Measurements from ENCODE around the gene LILRB4.
"Not testable (repeated sequence)": the region's sequence is repeated elsewhere in the genome, so short reads cannot be mapped to it uniquely, and the experiment has no call there.

Gene LILRB4

GRCh38 chr19:54630782-54631181 lies 32.0 kb upstream of the LILRB4 start:
- Histone ChIP-seq H3K36me3 (ENCODE audit: control insufficient read depth in 2 of 2, insufficient read depth in 2 of 2, low read length in 2 of 2) (no peaks in the 10 kb centered on the region), H3K27ac (ENCODE audit: low read length) (no peak overlapping the region), H3K4me1 (ENCODE audit: control insufficient read depth, insufficient read depth, low read length) (no peaks in the 10 kb centered on the region), H3K4me3 (ENCODE audit: low read length in 2 of 2) (no peak overlapping the region), H3K9me3 (ENCODE audit: control insufficient read depth in 2 of 2, low read length in 2 of 2) (peaks cover 3 to 6% of the 10 kb centered on the region in 2 donors), H3K9ac (ENCODE audit: low read length in 2 of 2) (no peak overlapping the region), H3K27me3 (ENCODE audit: control insufficient read depth in 1 of 2, insufficient read depth in 2 of 2, low read length in 2 of 2) (peaks cover 0 to 4% of the 10 kb centered on the region in 2 donors)

- not testable (repeated sequence) for H3K4me1 ChIP-seq (ENCODE audit: control insufficient read depth, insufficient read depth, low read length); H3K36me3 ChIP-seq (ENCODE audit: control insufficient read depth in 2 of 2, insufficient read depth in 2 of 2, low read length in 2 of 2); H3K9ac ChIP-seq (ENCODE audit: low read length in 2 of 2); H3K27ac ChIP-seq (ENCODE audit: low read length); H3K4me3 ChIP-seq (ENCODE audit: low read length in 2 of 2); H3K27me3 ChIP-seq (ENCODE audit: control insufficient read depth in 1 of 2, insufficient read depth in 2 of 2, low read length in 2 of 2); H3K9me3 ChIP-seq (ENCODE audit: control insufficient read depth in 2 of 2, low read length in 2 of 2)
Observed at GRCh38 chr19:54631489-54632337, 31.1 kb upstream of the LILRB4 start.

GRCh38 chr19:54632517-54632916 lies 30.3 kb upstream of the LILRB4 start:
- H3K9me3 ChIP-seq (ENCODE audit: control insufficient read depth in 2 of 2, low read length in 2 of 2); H3K27ac ChIP-seq (ENCODE audit: low read length); H3K4me1 ChIP-seq (ENCODE audit: control insufficient read depth, insufficient read depth, low read length); H3K36me3 ChIP-seq (ENCODE audit: control insufficient read depth in 2 of 2, insufficient read depth in 2 of 2, low read length in 2 of 2); H3K9ac ChIP-seq (ENCODE audit: low read length in 2 of 2); H3K27me3 ChIP-seq (ENCODE audit: control insufficient read depth in 1 of 2, insufficient read depth in 2 of 2, low read length in 2 of 2); H3K4me3 ChIP-seq (ENCODE audit: low read length in 2 of 2): not testable (repeated sequence)

DNA sequence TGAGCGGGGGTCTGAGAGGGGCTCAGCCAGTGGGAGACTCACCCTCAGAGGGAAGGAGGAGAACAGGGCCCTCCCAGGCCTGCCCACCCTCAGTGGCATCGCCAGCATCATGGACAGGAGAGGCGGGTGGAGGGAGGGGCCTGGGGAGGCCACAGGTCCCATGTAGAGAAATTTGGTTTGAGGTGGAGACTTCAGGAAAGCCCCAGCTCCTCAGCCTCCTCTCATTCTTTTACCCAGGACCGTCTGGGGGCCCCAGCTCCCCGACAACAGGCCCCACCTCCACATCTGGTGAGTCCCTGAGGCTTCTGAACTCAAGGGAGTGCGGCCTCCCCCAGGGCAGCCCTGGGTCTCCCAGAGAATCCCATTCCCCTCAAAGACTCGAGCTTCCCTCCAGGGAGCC lies 29.4 kb upstream of the LILRB4 start:
- H3K9me3 ChIP-seq (ENCODE audit: control insufficient read depth in 2 of 2, low read length in 2 of 2), result no peaks in the 10 kb centered on the region
- H3K27ac ChIP-seq (ENCODE audit: low read length), result no peak overlapping the region
- H3K36me3 ChIP-seq (ENCODE audit: control insufficient read depth in 2 of 2, insufficient read depth in 2 of 2, low read length in 2 of 2), result no peaks in the 10 kb centered on the region
- peaks cover 0 to 4% of the 10 kb centered on the region in 2 donors for H3K27me3 ChIP-seq (ENCODE audit: control insufficient read depth in 1 of 2, insufficient read depth in 2 of 2, low read length in 2 of 2)
- H3K4me3 ChIP-seq (ENCODE audit: low read length in 2 of 2), result no peak overlapping the region
- H3K9ac ChIP-seq (ENCODE audit: low read length in 2 of 2), result no peak overlapping the region
- H3K4me1 ChIP-seq (ENCODE audit: control insufficient read depth, insufficient read depth, low read length), result no peaks in the 10 kb centered on the region

DNA sequence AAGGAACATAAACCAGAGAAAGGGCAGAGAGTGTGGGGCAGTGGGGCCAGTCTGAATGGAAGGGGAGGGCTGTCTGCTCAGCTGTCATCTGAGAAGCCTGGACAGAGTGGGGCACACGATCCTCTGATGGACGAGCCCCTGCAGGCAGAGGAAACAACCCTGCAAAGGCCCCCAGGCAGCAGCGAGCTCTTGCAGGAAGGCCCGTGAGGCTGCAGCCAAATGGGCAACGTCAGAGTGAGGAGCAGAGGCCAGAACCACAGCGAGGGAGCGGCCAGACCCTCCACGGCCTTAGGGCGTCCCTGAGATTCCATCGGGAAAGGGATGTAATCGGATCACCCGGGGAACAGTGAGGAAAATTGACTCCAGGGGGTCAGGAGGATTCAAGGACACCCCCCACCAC lies 26.7 kb upstream of the LILRB4 start:
- H3K4me1 ChIP-seq (ENCODE audit: control insufficient read depth, insufficient read depth, low read length); H3K9me3 ChIP-seq (ENCODE audit: control insufficient read depth in 2 of 2, low read length in 2 of 2); H3K4me3 ChIP-seq (ENCODE audit: low read length in 2 of 2); H3K36me3 ChIP-seq (ENCODE audit: control insufficient read depth in 2 of 2, insufficient read depth in 2 of 2, low read length in 2 of 2); H3K9ac ChIP-seq (ENCODE audit: low read length in 2 of 2); H3K27ac ChIP-seq (ENCODE audit: low read length); H3K27me3 ChIP-seq (ENCODE audit: control insufficient read depth in 1 of 2, insufficient read depth in 2 of 2, low read length in 2 of 2): not testable (repeated sequence)

- Histone ChIP-seq H3K9me3 (ENCODE audit: control insufficient read depth in 2 of 2, low read length in 2 of 2) (peaks cover 0 to 3% of the 10 kb centered on the region in 2 donors), H3K9ac (ENCODE audit: low read length in 2 of 2) (no peak overlapping the region), H3K4me1 (ENCODE audit: control insufficient read depth, insufficient read depth, low read length) (no peaks in the 10 kb centered on the region), H3K36me3 (ENCODE audit: control insufficient read depth in 2 of 2, insufficient read depth in 2 of 2, low read length in 2 of 2) (no peaks in the 10 kb centered on the region), H3K27me3 (ENCODE audit: control insufficient read depth in 1 of 2, insufficient read depth in 2 of 2, low read length in 2 of 2) (no peaks in the 10 kb centered on the region), H3K27ac (ENCODE audit: low read length) (no peak overlapping the region), H3K4me3 (ENCODE audit: low read length in 2 of 2) (no peak overlapping the region)
Observed at GRCh38 chr19:54638683-54639082, 24.1 kb upstream of the LILRB4 start.

DNA sequence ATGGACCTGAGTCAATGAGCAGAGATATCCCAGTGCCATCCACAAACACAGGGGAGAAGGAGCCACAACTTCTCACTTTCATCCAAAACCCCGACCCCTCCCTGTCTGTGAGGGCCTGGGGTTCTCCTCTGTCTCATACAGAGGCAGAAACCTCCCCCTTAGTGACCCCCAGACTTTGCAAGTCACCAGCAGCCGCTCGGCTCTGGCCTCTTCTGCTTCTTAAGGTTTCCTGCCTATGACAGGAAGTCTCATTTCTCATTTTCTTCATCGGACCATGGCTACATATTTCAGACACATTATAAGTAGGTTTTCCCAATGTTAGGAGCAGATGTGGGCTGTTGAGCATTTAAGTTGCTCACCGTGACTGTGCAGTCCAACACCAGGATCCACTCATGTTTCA lies 19.8 kb upstream of the LILRB4 start:
- H3K9ac ChIP-seq (ENCODE audit: low read length in 2 of 2); H3K36me3 ChIP-seq (ENCODE audit: control insufficient read depth in 2 of 2, insufficient read depth in 2 of 2, low read length in 2 of 2); H3K27me3 ChIP-seq (ENCODE audit: control insufficient read depth in 1 of 2, insufficient read depth in 2 of 2, low read length in 2 of 2); H3K4me1 ChIP-seq (ENCODE audit: control insufficient read depth, insufficient read depth, low read length); H3K9me3 ChIP-seq (ENCODE audit: control insufficient read depth in 2 of 2, low read length in 2 of 2); H3K27ac ChIP-seq (ENCODE audit: low read length); H3K4me3 ChIP-seq (ENCODE audit: low read length in 2 of 2): not testable (repeated sequence)

- H3K9me3 ChIP-seq (ENCODE audit: control insufficient read depth in 2 of 2, low read length in 2 of 2); H3K27me3 ChIP-seq (ENCODE audit: control insufficient read depth in 1 of 2, insufficient read depth in 2 of 2, low read length in 2 of 2); H3K9ac ChIP-seq (ENCODE audit: low read length in 2 of 2); H3K4me3 ChIP-seq (ENCODE audit: low read length in 2 of 2); H3K36me3 ChIP-seq (ENCODE audit: control insufficient read depth in 2 of 2, insufficient read depth in 2 of 2, low read length in 2 of 2); H3K27ac ChIP-seq (ENCODE audit: low read length); H3K4me1 ChIP-seq (ENCODE audit: control insufficient read depth, insufficient read depth, low read length): not testable (repeated sequence)
Observed at GRCh38 chr19:54643583-54643982, 19.2 kb upstream of the LILRB4 start.

GRCh38 chr19:54644056-54644455 lies 18.7 kb upstream of the LILRB4 start:
- no peak overlapping the region for H3K4me3 ChIP-seq (ENCODE audit: low read length in 2 of 2)
- H3K36me3 ChIP-seq (ENCODE audit: control insufficient read depth in 2 of 2, insufficient read depth in 2 of 2, low read length in 2 of 2), result no peaks in the 10 kb centered on the region
- no peak overlapping the region for H3K9ac ChIP-seq (ENCODE audit: low read length in 2 of 2)
- H3K9me3 ChIP-seq (ENCODE audit: control insufficient read depth in 2 of 2, low read length in 2 of 2), result no peaks in the 10 kb centered on the region
- no peaks in the 10 kb centered on the region for H3K4me1 ChIP-seq (ENCODE audit: control insufficient read depth, insufficient read depth, low read length)
- no peaks in the 10 kb centered on the region for H3K27me3 ChIP-seq (ENCODE audit: control insufficient read depth in 1 of 2, insufficient read depth in 2 of 2, low read length in 2 of 2)
- no peak overlapping the region for H3K27ac ChIP-seq (ENCODE audit: low read length)

DNA sequence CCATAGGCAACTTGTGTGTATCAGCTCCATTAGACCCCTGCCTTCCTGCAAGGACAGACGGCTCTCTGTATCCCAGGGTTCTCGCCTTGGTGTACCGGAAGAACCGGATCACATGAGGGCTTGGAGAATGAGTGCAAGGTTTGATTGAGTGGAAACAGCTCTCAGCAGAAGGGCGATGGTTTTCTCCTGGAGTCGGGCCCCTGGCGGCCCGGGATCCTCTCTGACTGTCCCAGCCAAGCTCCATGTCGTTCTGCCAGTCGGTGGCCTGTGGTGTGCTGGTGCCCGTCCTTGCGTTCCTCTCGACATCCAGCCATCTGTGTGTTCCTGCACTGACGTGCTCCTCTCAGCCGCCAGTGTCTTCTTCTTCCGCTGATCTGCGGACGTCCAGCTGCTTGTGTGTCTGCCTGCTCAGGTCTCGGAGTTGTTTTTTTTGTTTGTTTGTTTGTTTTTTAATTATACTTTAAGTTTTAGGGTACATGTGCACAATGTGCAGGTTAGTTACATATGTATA lies 16.4 kb upstream of the LILRB4 start:
- H3K27me3 ChIP-seq (ENCODE audit: control insufficient read depth in 1 of 2, insufficient read depth in 2 of 2, low read length in 2 of 2), result no peaks in the 10 kb centered on the region
- no peaks in the 10 kb centered on the region for H3K36me3 ChIP-seq (ENCODE audit: control insufficient read depth in 2 of 2, insufficient read depth in 2 of 2, low read length in 2 of 2)
- H3K4me3 ChIP-seq (ENCODE audit: low read length in 2 of 2), result no peak overlapping the region
- H3K4me1 ChIP-seq (ENCODE audit: control insufficient read depth, insufficient read depth, low read length), result no peaks in the 10 kb centered on the region
- H3K27ac ChIP-seq (ENCODE audit: low read length), result no peak overlapping the region
- no peaks in the 10 kb centered on the region for H3K9me3 ChIP-seq (ENCODE audit: control insufficient read depth in 2 of 2, low read length in 2 of 2)
- H3K9ac ChIP-seq (ENCODE audit: low read length in 2 of 2), result no peak overlapping the region

- Histone ChIP-seq H3K4me3 (ENCODE audit: low read length in 2 of 2) (no peak overlapping the region), H3K27ac (ENCODE audit: low read length) (no peak overlapping the region), H3K36me3 (ENCODE audit: control insufficient read depth in 2 of 2, insufficient read depth in 2 of 2, low read length in 2 of 2) (no peaks in the 10 kb centered on the region), H3K9me3 (ENCODE audit: control insufficient read depth in 2 of 2, low read length in 2 of 2) (no peaks in the 10 kb centered on the region), H3K27me3 (ENCODE audit: control insufficient read depth in 1 of 2, insufficient read depth in 2 of 2, low read length in 2 of 2) (no peaks in the 10 kb centered on the region), H3K4me1 (ENCODE audit: control insufficient read depth, insufficient read depth, low read length) (no peaks in the 10 kb centered on the region), H3K9ac (ENCODE audit: low read length in 2 of 2) (no peak overlapping the region)
Observed at GRCh38 chr19:54648129-54648528, 14.7 kb upstream of the LILRB4 start.
